Measurements from ENCODE around the gene MAU2.

DNA sequence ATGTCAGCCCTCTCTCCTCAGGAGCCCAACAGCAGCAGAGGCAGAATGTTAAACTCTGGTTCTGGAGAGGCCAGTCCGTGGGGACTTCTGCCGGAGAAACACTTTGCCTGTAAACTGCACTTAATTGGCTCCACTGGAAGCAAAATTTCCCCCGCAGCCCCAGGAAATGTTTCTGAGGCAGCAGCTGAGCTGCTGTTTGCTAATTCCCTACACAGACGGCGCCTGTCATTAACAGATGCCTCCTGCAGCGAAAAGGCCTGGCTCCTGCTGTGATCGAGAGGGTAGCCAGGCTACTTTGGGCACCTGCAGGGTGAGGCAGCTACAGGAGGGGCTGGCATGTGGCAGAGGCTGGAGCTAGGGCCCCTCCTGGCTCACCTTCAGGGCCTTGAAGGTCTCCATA, 42.3 kb upstream of the MAU2 start:
- TF ChIP-seq, protein P1, sequence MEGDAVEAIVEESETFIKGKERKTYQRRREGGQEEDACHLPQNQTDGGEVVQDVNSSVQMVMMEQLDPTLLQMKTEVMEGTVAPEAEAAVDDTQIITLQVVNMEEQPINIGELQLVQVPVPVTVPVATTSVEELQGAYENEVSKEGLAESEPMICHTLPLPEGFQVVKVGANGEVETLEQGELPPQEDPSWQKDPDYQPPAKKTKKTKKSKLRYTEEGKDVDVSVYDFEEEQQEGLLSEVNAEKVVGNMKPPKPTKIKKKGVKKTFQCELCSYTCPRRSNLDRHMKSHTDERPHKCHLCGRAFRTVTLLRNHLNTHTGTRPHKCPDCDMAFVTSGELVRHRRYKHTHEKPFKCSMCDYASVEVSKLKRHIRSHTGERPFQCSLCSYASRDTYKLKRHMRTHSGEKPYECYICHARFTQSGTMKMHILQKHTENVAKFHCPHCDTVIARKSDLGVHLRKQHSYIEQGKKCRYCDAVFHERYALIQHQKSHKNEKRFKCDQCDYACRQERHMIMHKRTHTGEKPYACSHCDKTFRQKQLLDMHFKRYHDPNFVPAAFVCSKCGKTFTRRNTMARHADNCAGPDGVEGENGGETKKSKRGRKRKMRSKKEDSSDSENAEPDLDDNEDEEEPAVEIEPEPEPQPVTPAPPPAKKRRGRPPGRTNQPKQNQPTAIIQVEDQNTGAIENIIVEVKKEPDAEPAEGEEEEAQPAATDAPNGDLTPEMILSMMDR (conservative IDR thresholded peaks at IDR 0.05) = no peak
- no peak for TF ChIP-seq ZFX (IDR thresholded peaks at IDR 0.05)

All from C4-2B (cell line).